Cardiac septum (tissue), 1 donor: ENCODE data around the gene PDZD8. TPM values are rescaled to one million over a fixed set of nuclear protein-coding genes. Genes with fewer than 3 reads are reported as not detected.
"Not testable (repeated sequence)": the region's sequence is repeated elsewhere in the genome, so short reads cannot be mapped to it uniquely, and the experiment has no call there.

Experiments
- DNase-seq: peaks from one replicate; pipeline ENCODE4 v3.0.0-alpha.2; 2020; ENCODE audit warnings: low spot score
- intact Hi-C: fragments of 100-400 bp; cut with DNase I; formaldehyde crosslinking; loops from one replicate; pipeline ENCODE4 v1.14.0; 2022
- total RNA-seq: library from RNA; stranded (reverse); fragmentation: NEBNext Ultra II Directional; extraction: Animal tissue kit (Norgen Biotek cat#: 25700); gene quantifications from one replicate; pipeline ENCODE4 v1.2.1, GENCODE V29; 2021
- donor health status: DM: no; HTN: no; CAD: no.

PDZD8 gene
- total RNA-seq, 1 donor from 2014 or later: 27.9 TPM

- intact Hi-C loops: no loop called here
- DNase-seq: peak; percentile 73
These were observed 134.4 kb downstream of the PDZD8 start, which contains the start of gene SLC18A2 for GRCh38 chr10:117240621-117241529. Gene SLC18A2 (plus strand): TSS chr10:117241114. CDS start chr10:117241694, 580 bp downstream.

GRCh38 chr10:117239721-117240620 is 135.3 kb downstream of the PDZD8 start:
- DNase-seq: peak; percentile 15

GRCh38 chr10:117239051-117239450 is 136.2 kb downstream of the PDZD8 start:
- peak; percentile 31 for DNase-seq

More at GRCh38 chr10:117239721-117240620, 135.3 kb downstream of the PDZD8 start:
- intact Hi-C loops: no loop called here

GRCh38 chr10:117237401-117237991 is 137.7 kb downstream of the PDZD8 start:
- DNase-seq: peak; percentile 73
- intact Hi-C loops: no loop called here

More at GRCh38 chr10:117239051-117239450, 136.2 kb downstream of the PDZD8 start:
- intact Hi-C loops: no loop called here

- peak; percentile 9 for DNase-seq
- intact Hi-C loops: not testable (repeated sequence)
These were observed 145.1 kb downstream of the PDZD8 start for GRCh38 chr10:117230107-117230506.

- intact Hi-C loops: no loop called here
- no peak for DNase-seq
These were observed 147.0 kb downstream of the PDZD8 start for GRCh38 chr10:117228210-117228609.

Other genes starting within 250 kb of the PDZD8 start
- gene VAX1, start 237.2 kb downstream of the PDZD8 start, total RNA-seq: not detected
- not detected for gene KCNK18, start 178.0 kb downstream of the PDZD8 start, total RNA-seq
- 0.24 TPM for gene SLC18A2, start 134.3 kb downstream of the PDZD8 start, total RNA-seq
- 0.19 TPM for gene EMX2, start 167.3 kb upstream of the PDZD8 start, total RNA-seq